ENCODE data around the gene TXNL4A.

Gene TXNL4A, protein sequence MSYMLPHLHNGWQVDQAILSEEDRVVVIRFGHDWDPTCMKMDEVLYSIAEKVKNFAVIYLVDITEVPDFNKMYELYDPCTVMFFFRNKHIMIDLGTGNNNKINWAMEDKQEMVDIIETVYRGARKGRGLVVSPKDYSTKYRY

GRCh38 chr18:79988451-79989194, at the start of gene TXNL4A:
TXNL4A (minus strand) TSS chr18:79988563; CDS start chr18:79988392, 171 bp downstream.
- peak; percentile 42 for DNase-seq (ENCODE audit: extremely low read depth, low read depth)
- peak within 1 kb of the TSS; percentile 93 for H3K4me3 ChIP-seq (replicated peaks; ENCODE audit: low read depth, low read length)
- TF ChIP-seq, protein P1, sequence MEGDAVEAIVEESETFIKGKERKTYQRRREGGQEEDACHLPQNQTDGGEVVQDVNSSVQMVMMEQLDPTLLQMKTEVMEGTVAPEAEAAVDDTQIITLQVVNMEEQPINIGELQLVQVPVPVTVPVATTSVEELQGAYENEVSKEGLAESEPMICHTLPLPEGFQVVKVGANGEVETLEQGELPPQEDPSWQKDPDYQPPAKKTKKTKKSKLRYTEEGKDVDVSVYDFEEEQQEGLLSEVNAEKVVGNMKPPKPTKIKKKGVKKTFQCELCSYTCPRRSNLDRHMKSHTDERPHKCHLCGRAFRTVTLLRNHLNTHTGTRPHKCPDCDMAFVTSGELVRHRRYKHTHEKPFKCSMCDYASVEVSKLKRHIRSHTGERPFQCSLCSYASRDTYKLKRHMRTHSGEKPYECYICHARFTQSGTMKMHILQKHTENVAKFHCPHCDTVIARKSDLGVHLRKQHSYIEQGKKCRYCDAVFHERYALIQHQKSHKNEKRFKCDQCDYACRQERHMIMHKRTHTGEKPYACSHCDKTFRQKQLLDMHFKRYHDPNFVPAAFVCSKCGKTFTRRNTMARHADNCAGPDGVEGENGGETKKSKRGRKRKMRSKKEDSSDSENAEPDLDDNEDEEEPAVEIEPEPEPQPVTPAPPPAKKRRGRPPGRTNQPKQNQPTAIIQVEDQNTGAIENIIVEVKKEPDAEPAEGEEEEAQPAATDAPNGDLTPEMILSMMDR (IDR thresholded peaks at IDR 0.05; ENCODE audit: low read depth, low read length, missing control alignments), result no peak

DNA sequence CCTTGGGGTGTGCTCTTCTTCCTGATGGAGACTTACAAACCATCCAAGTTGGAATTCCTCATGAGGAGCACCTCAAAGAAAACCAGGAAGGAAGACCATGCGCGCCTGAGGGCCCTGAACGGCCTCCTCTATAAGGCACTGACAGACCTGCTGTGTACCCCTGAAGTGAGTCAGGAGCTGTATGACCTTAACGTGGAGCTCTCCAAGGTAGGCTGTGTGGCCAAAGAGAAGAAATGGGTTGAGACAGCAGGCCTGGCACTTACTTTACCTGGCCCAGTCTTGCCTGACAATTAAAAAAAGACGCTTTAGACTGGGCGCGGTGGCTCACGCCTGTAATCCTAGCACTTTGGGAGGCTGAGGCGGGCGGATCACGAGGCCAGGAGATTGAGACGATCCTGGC, 48.9 kb upstream of the TXNL4A start:
- TF ChIP-seq, protein P1 (IDR thresholded peaks at IDR 0.05; ENCODE audit: low read depth, low read length, missing control alignments), result no peak
- DNase-seq (ENCODE audit: extremely low read depth, low read depth), result no peak
- no peak overlapping the region for H3K4me3 ChIP-seq (replicated peaks; ENCODE audit: low read depth, low read length)

GRCh38 chr18:80035997-80036396, 47.6 kb upstream of the TXNL4A start:
- H3K4me3 ChIP-seq (replicated peaks; ENCODE audit: low read depth, low read length), result peak overlapping the region; percentile 86
- DNase-seq (ENCODE audit: extremely low read depth, low read depth), result no peak
- TF ChIP-seq, protein P1 (IDR thresholded peaks at IDR 0.05; ENCODE audit: low read depth, low read length, missing control alignments), result no peak

- peak overlapping the region; percentile 86 for H3K4me3 ChIP-seq (replicated peaks; ENCODE audit: low read depth, low read length)
- DNase-seq (ENCODE audit: extremely low read depth, low read depth), result no peak
- TF ChIP-seq, protein P1 (IDR thresholded peaks at IDR 0.05; ENCODE audit: low read depth, low read length, missing control alignments), result no peak
Measured at GRCh38 chr18:80034852-80035406, 46.6 kb upstream of the TXNL4A start.

- DNase-seq (ENCODE audit: extremely low read depth, low read depth), result no peak
- H3K4me3 ChIP-seq (replicated peaks; ENCODE audit: low read depth, low read length), result peak within 1 kb of the TSS; percentile 86
- TF ChIP-seq, protein P1 (IDR thresholded peaks at IDR 0.05; ENCODE audit: low read depth, low read length, missing control alignments), result peak; percentile 39
Measured at GRCh38 chr18:80034068-80034851, 45.9 kb upstream of the TXNL4A start, which contains the start of gene RBFA. RBFA (plus strand) TSS chr18:80034434; CDS start chr18:80034496, 62 bp downstream.

- TF ChIP-seq, protein P1 (IDR thresholded peaks at IDR 0.05; ENCODE audit: low read depth, low read length, missing control alignments), result no peak
- DNase-seq (ENCODE audit: extremely low read depth, low read depth), result peak; percentile 84
- H3K4me3 ChIP-seq (replicated peaks; ENCODE audit: low read depth, low read length), result peak overlapping the region; percentile 73
Measured at GRCh38 chr18:80033181-80034067, 45.1 kb upstream of the TXNL4A start.
